OCI-LY7 (cell line): ENCODE results near the gene MAP3K10. TPM values are rescaled to one million over a fixed set of nuclear protein-coding genes. Genes with fewer than 3 reads are reported as not detected.

Experiments used
- BruUV-seq: library from RNA; stranded (reverse); fragments of 400-500 nt; replicated peaks from 2 replicates; lab custom pipeline; 2021; lab: Mats Ljungman, UMichigan
- CTCF ChIA-PET: fragments of 300-600 bp; sonication (Branson Sonifier 250); formaldehyde crosslinking; loops from one replicate; lab custom pipeline; 2022; ENCODE audit warnings: antibody characterized with exemption; ENCODE audit not compliant: unreplicated experiment; lab: Charles Lee
- POLR2A ChIA-PET: fragments of 300-600 bp; sonication (Branson Sonifier 250); formaldehyde crosslinking; loops from one replicate; lab custom pipeline; 2022; ENCODE audit warnings: antibody characterized with exemption; lab: Charles Lee
- DNase-seq: peaks from one replicate; pipeline ENCODE4 v3.0.0-alpha.2; 2015; ENCODE audit warnings: low spot score
- H2AFZ ChIP-seq: fragments of 200-600 bp; sonication (generic), shearing (Covaris generic); 2 replicates; pipeline ENCODE4 v1.6.1; 2014; ENCODE audit warnings: mild to moderate bottlenecking, antibody characterized with exemption, low read length, moderate library complexity
- H3K27ac ChIP-seq: fragments of 200-600 bp; sonication (generic); 2 replicates; pipeline ENCODE4 v1.5.1; 2014; ENCODE audit warnings: mixed run types, low read depth, mild to moderate bottlenecking, moderate library complexity, low read length, inconsistent platforms; ENCODE audit not compliant: poor library complexity, severe bottlenecking
- H3K36me3 ChIP-seq: fragments of 200-600 bp; sonication (generic); 2 replicates; pipeline ENCODE4 v1.6.1; 2014; ENCODE audit warnings: mild to moderate bottlenecking, antibody characterized with exemption, low read length, moderate library complexity, mixed read lengths; ENCODE audit not compliant: insufficient read depth
- H3K4me1 ChIP-seq: fragments of 200-600 bp; sonication (generic); 2 replicates; pipeline ENCODE4 v1.5.1; 2014; ENCODE audit warnings: mild to moderate bottlenecking, low read length; ENCODE audit not compliant: insufficient read depth, poor library complexity, severe bottlenecking
- H3K4me2 ChIP-seq: fragments of 200-600 bp; sonication (generic); 2 replicates; pipeline ENCODE4 v1.6.1; 2014; ENCODE audit warnings: mild to moderate bottlenecking, low read length
- H3K4me3 ChIP-seq: fragments of 200-600 bp; sonication (generic); 2 replicates; pipeline ENCODE4 v1.5.1; 2014; ENCODE audit warnings: mild to moderate bottlenecking, low read depth, low read length; ENCODE audit not compliant: poor library complexity, severe bottlenecking
- H3K79me2 ChIP-seq: fragments of 200-600 bp; sonication (generic); 2 replicates; pipeline ENCODE4 v1.6.1; 2016; ENCODE audit warnings: low read depth, mild to moderate bottlenecking, low read length, moderate library complexity, mixed read lengths; ENCODE audit not compliant: insufficient read depth
- H3K9me2 ChIP-seq: fragments of 200-600 bp; sonication (generic); 2 replicates; pipeline ENCODE4 v1.6.1; 2016; ENCODE audit warnings: mild to moderate bottlenecking, low read length, mixed read lengths; ENCODE audit not compliant: insufficient read depth
- H3K9me3 ChIP-seq: fragments of 200-600 bp; sonication (generic); 2 replicates; pipeline ENCODE4 v1.6.1; 2014; ENCODE audit warnings: mild to moderate bottlenecking, mixed run types, low read length, mixed read lengths
- H4K20me1 ChIP-seq: fragments of 200-600 bp; sonication (generic); 2 replicates; pipeline ENCODE4 v1.6.1; 2014; ENCODE audit warnings: mild to moderate bottlenecking, antibody characterized with exemption, low read length, moderate library complexity, mixed read lengths; ENCODE audit not compliant: insufficient read depth
- EZH2phosphoT487 ChIP-seq: fragments of 200-600 bp; sonication (generic); IDR thresholded peaks from 2 replicates; pipeline ENCODE4 v1.6.1; 2018; ENCODE audit warnings: low read depth, borderline replicate concordance, mild to moderate bottlenecking, mixed run types, antibody characterized with exemption, low read length, moderate library complexity, mixed read lengths
- intact Hi-C: fragments of 100-400 bp; cut with micrococcal nuclease; formaldehyde crosslinking; loops from one replicate; pipeline ENCODE4 v1.10.0; 2022; ENCODE audit not compliant: unreplicated experiment
- total RNA-seq, 2 experiments: library from RNA; depleted of rRNA in 1 of 2; stranded (reverse); fragments of >200 nt in 1 of 2; shearing (Covaris generic) in 1 of 2; gene quantifications; 2 replicates each; pipeline ENCODE4 v1.2.3, GENCODE V29; 2014 to 2022
- TF ChIP-seq, protein P1 (sequence below): fragments of 200-600 bp; sonication (generic); conservative IDR thresholded peaks from 2 replicates; pipeline ENCODE4 v1.5.1; 2014; ENCODE audit warnings: mild to moderate bottlenecking, antibody characterized with exemption, low read length, moderate library complexity, mixed read lengths

The MAP3K10 gene
- total RNA-seq, 2 experiments from 2014 or later: 20.6 to 32.5 TPM

GRCh38 chr19:40257096-40257517, 65.9 kb downstream of the MAP3K10 start:
- H3K9me3 ChIP-seq: no peaks in the 10 kb centered on the region
- peaks cover 68% of the 10 kb centered on the region for H3K36me3 ChIP-seq
- H3K4me1 ChIP-seq: no peaks in the 10 kb centered on the region
- no peak for TF ChIP-seq EZH2phosphoT487
- TF ChIP-seq, protein P1, sequence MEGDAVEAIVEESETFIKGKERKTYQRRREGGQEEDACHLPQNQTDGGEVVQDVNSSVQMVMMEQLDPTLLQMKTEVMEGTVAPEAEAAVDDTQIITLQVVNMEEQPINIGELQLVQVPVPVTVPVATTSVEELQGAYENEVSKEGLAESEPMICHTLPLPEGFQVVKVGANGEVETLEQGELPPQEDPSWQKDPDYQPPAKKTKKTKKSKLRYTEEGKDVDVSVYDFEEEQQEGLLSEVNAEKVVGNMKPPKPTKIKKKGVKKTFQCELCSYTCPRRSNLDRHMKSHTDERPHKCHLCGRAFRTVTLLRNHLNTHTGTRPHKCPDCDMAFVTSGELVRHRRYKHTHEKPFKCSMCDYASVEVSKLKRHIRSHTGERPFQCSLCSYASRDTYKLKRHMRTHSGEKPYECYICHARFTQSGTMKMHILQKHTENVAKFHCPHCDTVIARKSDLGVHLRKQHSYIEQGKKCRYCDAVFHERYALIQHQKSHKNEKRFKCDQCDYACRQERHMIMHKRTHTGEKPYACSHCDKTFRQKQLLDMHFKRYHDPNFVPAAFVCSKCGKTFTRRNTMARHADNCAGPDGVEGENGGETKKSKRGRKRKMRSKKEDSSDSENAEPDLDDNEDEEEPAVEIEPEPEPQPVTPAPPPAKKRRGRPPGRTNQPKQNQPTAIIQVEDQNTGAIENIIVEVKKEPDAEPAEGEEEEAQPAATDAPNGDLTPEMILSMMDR: no peak
- no peak overlapping the region for H3K4me3 ChIP-seq
- ChIA-PET CTCF (interaction anchor here (0.5 kb wide), 1 partner anchor 11 kb away, joined by 3 read pairs; no protein-coding TSS in a partner anchor), POLR2A (interaction anchor here (0.6 kb wide), 1 partner anchor 25 kb away, joined by 3 read pairs; no protein-coding TSS in a partner anchor)
- intact Hi-C loops: no loop called here
- H3K9me2 ChIP-seq: no peaks in the 10 kb centered on the region
- no peaks in the 10 kb centered on the region for H4K20me1 ChIP-seq
- DNase-seq: no peak
- BruUV-seq: no TSS peak
- H3K79me2 ChIP-seq: peaks cover 13% of the 10 kb centered on the region; the same call in 1 of the 2 replicates
- H3K27ac ChIP-seq: no peak overlapping the region
- no peak overlapping the region for H3K4me2 ChIP-seq
- no peak overlapping the region for H2AFZ ChIP-seq

DNA sequence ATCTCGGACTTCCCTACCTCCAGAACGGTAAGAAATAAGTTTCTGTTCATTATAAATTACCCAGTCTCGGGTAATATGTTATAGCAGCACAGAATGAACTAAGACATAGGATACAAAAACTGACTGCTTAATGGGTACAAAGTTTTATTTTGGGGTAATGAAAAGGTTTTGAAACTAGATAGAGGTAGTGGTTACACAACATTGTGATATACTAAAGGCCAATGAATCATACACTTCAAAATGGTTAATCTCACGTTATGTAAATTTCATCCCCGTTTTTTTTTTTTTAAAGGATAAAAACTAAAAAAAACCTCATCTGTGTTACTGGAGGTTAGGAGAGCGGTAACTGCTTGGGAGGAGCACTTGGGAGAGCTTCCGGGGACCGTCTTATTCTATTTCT, 70.4 kb downstream of the MAP3K10 start:
- CTCF ChIA-PET: no interaction called here
- intact Hi-C loops: no loop called here
- H3K9me3 ChIP-seq: no peaks in the 10 kb centered on the region
- no peaks in the 10 kb centered on the region for H4K20me1 ChIP-seq
- no peak overlapping the region for H2AFZ ChIP-seq
- TF ChIP-seq, protein P1: no peak
- no peak for TF ChIP-seq EZH2phosphoT487
- POLR2A ChIA-PET: interaction anchor here (0.6 kb wide), 1 partner anchor 65 kb away, joined by 5 read pairs; no protein-coding TSS in a partner anchor
- H3K4me1 ChIP-seq: no peaks in the 10 kb centered on the region
- no peak overlapping the region for H3K27ac ChIP-seq
- peaks cover 13% of the 10 kb centered on the region; the same call in 1 of the 2 replicates for H3K79me2 ChIP-seq
- BruUV-seq: no TSS peak
- DNase-seq: no peak
- H3K4me3 ChIP-seq: no peak overlapping the region
- H3K36me3 ChIP-seq: peaks cover 57% of the 10 kb centered on the region
- H3K9me2 ChIP-seq: no peaks in the 10 kb centered on the region
- H3K4me2 ChIP-seq: no peak overlapping the region

DNA sequence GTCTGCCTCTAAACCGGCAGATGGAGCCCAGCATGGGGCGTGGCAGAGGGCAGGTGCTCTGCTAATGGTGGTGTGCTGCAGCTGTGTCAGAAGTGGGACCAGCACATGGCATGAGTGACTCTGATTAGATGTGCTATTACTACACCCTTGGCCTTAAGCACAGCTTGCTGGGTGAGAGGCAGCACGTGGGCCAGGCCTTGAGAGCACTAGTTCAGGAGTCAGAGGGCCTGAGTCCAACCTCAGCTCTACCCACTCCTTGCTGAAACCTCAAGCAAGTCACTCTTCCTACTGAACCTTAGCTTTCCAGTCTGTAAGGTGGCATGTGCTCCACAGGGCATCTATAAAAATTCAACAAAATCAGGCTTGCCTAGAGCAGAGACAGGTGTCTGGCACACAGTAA, 71.2 kb downstream of the MAP3K10 start:
- no peaks in the 10 kb centered on the region for H3K9me2 ChIP-seq
- ChIA-PET POLR2A (interaction anchor here (0.6 kb wide), 1 partner anchor 65 kb away, joined by 5 read pairs; no protein-coding TSS in a partner anchor), CTCF (no interaction called here)
- H3K4me3 ChIP-seq: no peak overlapping the region
- peaks cover under 1% of the 10 kb centered on the region for H3K4me1 ChIP-seq
- no peak for DNase-seq
- TF ChIP-seq, protein P1: no peak
- H3K36me3 ChIP-seq: peaks cover 50% of the 10 kb centered on the region
- peaks cover 13% of the 10 kb centered on the region; the same call in 1 of the 2 replicates for H3K79me2 ChIP-seq
- no peak overlapping the region for H3K27ac ChIP-seq
- no peak overlapping the region for H2AFZ ChIP-seq
- H4K20me1 ChIP-seq: no peaks in the 10 kb centered on the region; the same call in 1 of the 2 replicates
- H3K4me2 ChIP-seq: no peak overlapping the region
- H3K9me3 ChIP-seq: no peaks in the 10 kb centered on the region
- intact Hi-C loops: no loop called here
- BruUV-seq: no TSS peak
